MCF 10A (cell line): ENCODE data around the gene COMMD1. TPM values are rescaled to one million over a fixed set of nuclear protein-coding genes. Genes with fewer than 3 reads are reported as not detected.

Experiments
- BruUV-seq: library from RNA; stranded (reverse); fragments of 400-500 nt; replicated peaks from 2 replicates; lab custom pipeline; 2021; lab: Mats Ljungman, UMichigan
- CTCF ChIA-PET: fragments of 300-600 bp; sonication (Branson Sonifier 250); formaldehyde crosslinking; extraction: SDS; loops from one replicate; lab custom pipeline; 2021; ENCODE audit warnings: antibody characterized with exemption, inconsistent platforms; lab: Yijun Ruan, JAX
- POLR2A ChIA-PET: fragments of 300-600, 350-650 bp; sonication (Branson Sonifier 250); formaldehyde crosslinking; extraction: SDS; loops from one replicate; lab custom pipeline; 2020; ENCODE audit warnings: antibody characterized with exemption, inconsistent platforms; lab: Yijun Ruan, JAX
- DNase-seq: peaks from one replicate; pipeline ENCODE4 v3.0.0-alpha.2; 2018; ENCODE audit not compliant: unreplicated experiment
- H3K27ac Mint-ChIP-seq: one replicate; pipeline ENCODE4 v1.8.0; 2022; ENCODE audit warnings: mild to moderate bottlenecking, low read depth, mixed read lengths; ENCODE audit not compliant: unreplicated experiment
- H3K27me3 Mint-ChIP-seq: one replicate; pipeline ENCODE4 v1.8.0; 2022; ENCODE audit warnings: mixed read lengths; ENCODE audit not compliant: insufficient read depth, unreplicated experiment
- H3K36me3 Mint-ChIP-seq: one replicate; pipeline ENCODE4 v1.8.0; 2022; ENCODE audit warnings: mild to moderate bottlenecking, moderate library complexity, mixed read lengths; ENCODE audit not compliant: insufficient read depth, unreplicated experiment
- H3K4me1 Mint-ChIP-seq: one replicate; pipeline ENCODE4 v1.8.0; 2022; ENCODE audit warnings: mixed read lengths; ENCODE audit not compliant: insufficient read depth, unreplicated experiment
- H3K4me3 Mint-ChIP-seq: one replicate; pipeline ENCODE4 v1.8.0; 2022; ENCODE audit warnings: mild to moderate bottlenecking, moderate library complexity, mixed read lengths; ENCODE audit not compliant: unreplicated experiment
- H3K9me3 Mint-ChIP-seq: one replicate; pipeline ENCODE4 v1.8.0; 2022; ENCODE audit warnings: mixed read lengths; ENCODE audit not compliant: unreplicated experiment
- intact Hi-C: fragments of 100-400 bp; cut with micrococcal nuclease; formaldehyde crosslinking; loops from 2 replicates; pipeline ENCODE4 v1.14.1; 2022
- total RNA-seq: library from RNA; stranded (reverse); gene quantifications from 2 replicates; pipeline ENCODE4 v1.2.3, GENCODE V29; 2022
- TF ChIP-seq, protein P1 (sequence below): fragments of 200-600 bp; IDR thresholded peaks from one replicate; pipeline ENCODE4 v1.8.0; 2022; ENCODE audit warnings: antibody characterized with exemption, mild to moderate bottlenecking; ENCODE audit not compliant: unreplicated experiment

COMMD1 gene
- total RNA-seq, 1 experiment from 2014 or later: 33.8 TPM

GRCh38 chr2:62074233-62074632 is 168.8 kb downstream of the COMMD1 start:
- no peaks in the 10 kb centered on the region for H3K9me3 Mint-ChIP-seq
- DNase-seq: no peak
- intact Hi-C loops: no loop called here
- TF ChIP-seq, protein P1, sequence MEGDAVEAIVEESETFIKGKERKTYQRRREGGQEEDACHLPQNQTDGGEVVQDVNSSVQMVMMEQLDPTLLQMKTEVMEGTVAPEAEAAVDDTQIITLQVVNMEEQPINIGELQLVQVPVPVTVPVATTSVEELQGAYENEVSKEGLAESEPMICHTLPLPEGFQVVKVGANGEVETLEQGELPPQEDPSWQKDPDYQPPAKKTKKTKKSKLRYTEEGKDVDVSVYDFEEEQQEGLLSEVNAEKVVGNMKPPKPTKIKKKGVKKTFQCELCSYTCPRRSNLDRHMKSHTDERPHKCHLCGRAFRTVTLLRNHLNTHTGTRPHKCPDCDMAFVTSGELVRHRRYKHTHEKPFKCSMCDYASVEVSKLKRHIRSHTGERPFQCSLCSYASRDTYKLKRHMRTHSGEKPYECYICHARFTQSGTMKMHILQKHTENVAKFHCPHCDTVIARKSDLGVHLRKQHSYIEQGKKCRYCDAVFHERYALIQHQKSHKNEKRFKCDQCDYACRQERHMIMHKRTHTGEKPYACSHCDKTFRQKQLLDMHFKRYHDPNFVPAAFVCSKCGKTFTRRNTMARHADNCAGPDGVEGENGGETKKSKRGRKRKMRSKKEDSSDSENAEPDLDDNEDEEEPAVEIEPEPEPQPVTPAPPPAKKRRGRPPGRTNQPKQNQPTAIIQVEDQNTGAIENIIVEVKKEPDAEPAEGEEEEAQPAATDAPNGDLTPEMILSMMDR: no peak
- POLR2A ChIA-PET: no interaction called here
- BruUV-seq: no TSS peak
- CTCF ChIA-PET: interaction anchor here (0.8 kb wide), 2 partner anchors 77 to 115 kb away, joined by 3 to 4 read pairs; no protein-coding TSS in a partner anchor
- H3K27ac Mint-ChIP-seq: no peak overlapping the region
- no peaks in the 10 kb centered on the region for H3K4me1 Mint-ChIP-seq
- H3K4me3 Mint-ChIP-seq: no peak overlapping the region
- peaks cover 8% of the 10 kb centered on the region for H3K36me3 Mint-ChIP-seq
- H3K27me3 Mint-ChIP-seq: no peaks in the 10 kb centered on the region

DNA sequence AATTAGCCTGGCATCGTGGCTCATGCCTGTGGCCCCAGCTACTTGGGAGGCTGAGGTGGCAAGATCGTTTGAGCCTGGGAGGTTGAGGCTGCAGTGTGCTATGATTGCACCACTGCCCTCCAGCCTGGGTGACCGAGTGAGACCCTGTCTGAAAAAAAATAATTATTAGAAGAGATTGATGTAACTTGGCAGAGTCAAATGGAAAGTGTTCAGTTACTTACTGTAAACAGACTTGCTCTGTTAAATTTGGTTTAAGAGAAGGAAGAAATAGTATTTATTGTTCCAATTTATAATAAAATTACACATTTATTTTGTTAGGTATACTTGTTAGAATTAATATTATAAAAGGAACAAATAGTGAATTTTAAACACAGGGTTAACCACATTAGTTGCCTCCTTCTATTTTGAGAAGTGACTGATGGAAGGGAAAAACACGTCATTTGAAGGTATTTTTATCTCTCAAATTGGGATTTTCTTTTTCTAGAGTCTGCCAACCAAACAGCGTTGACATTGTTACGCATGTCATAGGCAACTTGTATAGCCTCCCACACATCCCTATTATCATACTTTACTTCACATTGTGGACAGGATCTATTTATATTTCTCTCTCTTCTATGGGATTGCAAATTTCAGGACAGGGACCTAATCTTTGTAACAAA is 171.6 kb downstream of the COMMD1 start:
- TF ChIP-seq, protein P1: no peak
- Mint-ChIP-seq H3K4me3 (no peak overlapping the region), H3K4me1 (no peaks in the 10 kb centered on the region), H3K27ac (no peak overlapping the region), H3K36me3 (peaks cover 8% of the 10 kb centered on the region), H3K9me3 (no peaks in the 10 kb centered on the region), H3K27me3 (no peaks in the 10 kb centered on the region)
- CTCF ChIA-PET: no interaction called here
- intact Hi-C loops: no loop called here
- POLR2A ChIA-PET: no interaction called here
- no peak for DNase-seq
- BruUV-seq: no TSS peak

GRCh38 chr2:62084801-62085200 is 179.3 kb downstream of the COMMD1 start:
- intact Hi-C loops: no loop called here
- H3K9me3 Mint-ChIP-seq: no peaks in the 10 kb centered on the region
- no peaks in the 10 kb centered on the region for H3K36me3 Mint-ChIP-seq
- no peak overlapping the region for H3K27ac Mint-ChIP-seq
- BruUV-seq: no TSS peak
- ChIA-PET CTCF (no interaction called here), POLR2A (no interaction called here)
- no peaks in the 10 kb centered on the region for H3K4me1 Mint-ChIP-seq
- H3K27me3 Mint-ChIP-seq: no peaks in the 10 kb centered on the region
- no peak overlapping the region for H3K4me3 Mint-ChIP-seq
- TF ChIP-seq, protein P1: no peak
- no peak for DNase-seq

GRCh38 chr2:62089658-62090057 is 184.2 kb downstream of the COMMD1 start:
- Mint-ChIP-seq H3K4me3 (no peak overlapping the region), H3K9me3 (no peaks in the 10 kb centered on the region), H3K4me1 (no peaks in the 10 kb centered on the region), H3K27ac (no peak overlapping the region), H3K36me3 (no peaks in the 10 kb centered on the region), H3K27me3 (no peaks in the 10 kb centered on the region)
- intact Hi-C loops: no loop called here
- BruUV-seq: no TSS peak
- no peak for DNase-seq
- TF ChIP-seq, protein P1: no peak
- ChIA-PET POLR2A (no interaction called here), CTCF (no interaction called here)
